PFSK-1 (cell line): ENCODE results near the gene ZNF503.

Source experiments
- POLR2AphosphoS5 ChIP-seq: IDR thresholded peaks from 2 replicates; pipeline ENCODE4 v1.6.1; 2012; ENCODE audit warnings: low read depth, mild to moderate bottlenecking, control low read depth, low read length, moderate library complexity
- SIN3A ChIP-seq: IDR thresholded peaks from 2 replicates; pipeline ENCODE4 v1.6.1; 2012; ENCODE audit warnings: mild to moderate bottlenecking, low read length, moderate library complexity, borderline replicate concordance; ENCODE audit not compliant: insufficient read depth

- TF ChIP-seq SIN3A (no peak), POLR2AphosphoS5 (no peak)
Measured at GRCh38 chr10:75395932-75396630, 5.5 kb downstream of the ZNF503 start.
